Activated CD4-positive, alpha-beta T cell treated with anti-CD3 and anti-CD28 coated beads for 36 hours (primary cell): Measurements from ENCODE around the gene TRAK2. TPM values are rescaled to one million over a fixed set of nuclear protein-coding genes. Genes with fewer than 3 reads are reported as not detected.
"Not testable (repeated sequence)": the region's sequence is repeated elsewhere in the genome, so short reads cannot be mapped to it uniquely, and the experiment has no call there.

ENCODE experiments used
- ATAC-seq: fragments of 200-7000 bp; cut with Tn5 transposase; one replicate; pipeline ENCODE4 v1.10.0; 2021; ENCODE audit warnings: mild to moderate bottlenecking, moderate library complexity
- CTCF ChIA-PET: fragments of 350-600 bp; sonication (Branson Sonifier 250); formaldehyde crosslinking; loops from one replicate; lab custom pipeline; 2021; ENCODE audit warnings: antibody characterized with exemption; lab: Charles Lee
- POLR2A ChIA-PET: fragments of 350-600 bp; sonication (Branson Sonifier 250); formaldehyde crosslinking; loops from one replicate; lab custom pipeline; 2021; ENCODE audit warnings: antibody characterized with exemption, inconsistent platforms; lab: Charles Lee
- DNase-seq: peaks from one replicate; pipeline ENCODE4 v3.0.0-alpha.2; 2020
- H3K27ac Mint-ChIP-seq: one replicate; pipeline ENCODE4 v1.8.0; 2021; ENCODE audit warnings: mixed read lengths
- H3K27me3 Mint-ChIP-seq: one replicate; pipeline ENCODE4 v1.8.0; 2021; ENCODE audit warnings: mixed read lengths
- H3K36me3 Mint-ChIP-seq: one replicate; pipeline ENCODE4 v1.8.0; 2021; ENCODE audit warnings: low read depth, mixed read lengths
- H3K4me1 Mint-ChIP-seq: one replicate; pipeline ENCODE4 v1.8.0; 2021; ENCODE audit warnings: mixed read lengths
- H3K4me3 Mint-ChIP-seq: one replicate; pipeline ENCODE4 v1.8.0; 2021; ENCODE audit warnings: mild to moderate bottlenecking, moderate library complexity, mixed read lengths
- H3K9me3 Mint-ChIP-seq: one replicate; pipeline ENCODE4 v1.8.0; 2021; ENCODE audit warnings: low read depth, mixed read lengths
- intact Hi-C, 2 experiments: fragments of 100-400 bp; cut with DNase I in 1 of 2; cut with micrococcal nuclease in 1 of 2; formaldehyde crosslinking; loops; one replicate each; pipeline versions ENCODE4 v1.14.2 to v1.15.1; 2022 to 2024; cut with DNase I, micrococcal nuclease
- total RNA-seq, 2 experiments: library from RNA; stranded (reverse); gene quantifications; one replicate each; pipeline ENCODE4 v1.2.3, GENCODE V29; 2021

Gene TRAK2
- total RNA-seq, 2 experiments from 2014 or later, result 22.5 to 25.6 TPM

DNA sequence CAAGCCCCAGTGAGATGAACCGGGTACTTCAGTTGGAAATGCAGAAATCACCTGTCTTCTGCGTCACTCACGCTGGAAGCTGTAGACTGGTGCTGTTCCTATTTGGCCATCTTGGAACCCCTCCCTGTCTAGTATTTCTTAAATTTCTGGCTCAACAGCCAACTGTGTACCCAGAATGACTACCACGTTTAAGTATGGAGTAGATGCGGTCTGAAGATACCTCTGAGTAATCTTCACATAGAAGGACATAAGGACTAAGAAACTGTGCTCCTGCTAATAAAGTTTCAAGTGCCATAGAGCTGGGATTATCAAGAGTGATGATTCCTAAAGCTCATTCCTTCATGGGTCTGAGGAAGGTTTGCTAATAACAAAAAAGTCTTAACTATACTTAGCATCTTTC is 20.4 kb downstream of the TRAK2 start:
- ChIA-PET CTCF (interaction anchor here (0.7 to 2.3 kb wide), 3 partner anchors 10 to 199 kb away, joined by 3 to 6 read pairs (median 3); partner anchors contain the start of genes STRADB and TRAK2), POLR2A (no interaction called here)
- intact Hi-C loops, result loop anchor here in 1 of 2 experiments (5.0 kb wide), 1 partner anchor 174 kb away; no protein-coding TSS in a partner anchor
- H3K4me3 Mint-ChIP-seq, result no peak overlapping the region
- peaks cover 4% of the 10 kb centered on the region for H3K9me3 Mint-ChIP-seq
- no peak for DNase-seq
- H3K27ac Mint-ChIP-seq, result peak overlapping the region; percentile 78
- peaks cover 44% of the 10 kb centered on the region for H3K4me1 Mint-ChIP-seq
- H3K36me3 Mint-ChIP-seq, result peaks cover 26% of the 10 kb centered on the region
- no peak for ATAC-seq
- no peaks in the 10 kb centered on the region for H3K27me3 Mint-ChIP-seq

DNA sequence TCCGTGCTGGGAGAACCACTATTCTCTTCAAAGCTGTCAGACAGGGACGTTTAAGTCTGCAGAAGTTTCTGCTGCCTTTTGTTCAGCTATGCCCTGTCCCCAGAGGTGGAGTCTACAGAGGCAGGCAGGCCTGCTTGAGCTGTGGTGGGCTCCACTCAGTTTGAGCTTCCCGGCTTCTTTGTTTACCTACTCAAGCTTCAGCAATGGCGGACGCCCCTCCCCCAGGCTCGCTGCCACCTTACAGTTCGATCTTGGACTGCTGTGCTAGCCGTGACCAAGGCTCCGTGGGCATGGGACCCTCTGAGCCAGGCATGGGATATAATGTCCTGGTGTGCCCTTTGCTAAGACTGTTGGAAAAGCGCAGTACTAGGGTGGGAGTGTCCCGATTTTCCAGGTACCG is 20.9 kb downstream of the TRAK2 start:
- Mint-ChIP-seq H3K36me3 (peaks cover 26% of the 10 kb centered on the region), H3K4me1 (peaks cover 44% of the 10 kb centered on the region)
- H3K27ac Mint-ChIP-seq, H3K27me3 Mint-ChIP-seq, H3K9me3 Mint-ChIP-seq, ATAC-seq, H3K4me3 Mint-ChIP-seq, DNase-seq, POLR2A ChIA-PET: not testable (repeated sequence)
- CTCF ChIA-PET, result interaction anchor here (0.8 kb wide), 1 partner anchor 11 kb away, joined by 3 read pairs; no protein-coding TSS in a partner anchor
- intact Hi-C loops, result loop anchor here in 1 of 2 experiments (5.0 kb wide), 1 partner anchor 173 kb away; no protein-coding TSS in a partner anchor

- H3K4me3 Mint-ChIP-seq, result not testable (repeated sequence)
These were observed 21.4 kb downstream of the TRAK2 start for GRCh38 chr2:201429835-201430234.

DNA sequence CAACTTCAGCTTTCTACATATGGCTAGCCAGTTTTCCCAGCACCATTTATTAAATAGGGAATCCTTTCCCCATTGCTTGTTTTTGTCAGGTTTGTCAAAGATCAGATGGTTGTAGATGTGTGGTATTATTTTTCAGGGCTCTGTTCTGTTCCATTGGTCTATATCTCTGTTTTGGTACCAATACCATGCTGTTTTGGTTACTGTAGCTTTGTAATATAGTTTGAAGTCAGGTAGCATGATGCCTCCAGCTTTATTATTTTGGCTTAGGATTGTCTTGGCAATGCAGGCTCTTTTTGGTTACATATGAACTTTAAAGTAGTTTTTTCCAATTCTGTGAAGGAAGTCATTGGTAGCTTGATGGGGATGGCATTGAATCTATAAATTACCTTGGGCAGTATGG is 22.9 kb downstream of the TRAK2 start:
- DNase-seq, H3K27ac Mint-ChIP-seq, ATAC-seq, CTCF ChIA-PET, H3K27me3 Mint-ChIP-seq, POLR2A ChIA-PET, intact Hi-C loops, H3K4me3 Mint-ChIP-seq, H3K9me3 Mint-ChIP-seq: not testable (repeated sequence)
- Mint-ChIP-seq H3K4me1 (peaks cover 38% of the 10 kb centered on the region), H3K36me3 (peaks cover 26% of the 10 kb centered on the region)

More at GRCh38 chr2:201429835-201430234, 21.4 kb downstream of the TRAK2 start:
- DNase-seq, ATAC-seq, POLR2A ChIA-PET, H3K27me3 Mint-ChIP-seq, H3K9me3 Mint-ChIP-seq: not testable (repeated sequence)
- intact Hi-C loops, result loop anchor here in 1 of 2 experiments (5.0 kb wide), 1 partner anchor 173 kb away; no protein-coding TSS in a partner anchor
- Mint-ChIP-seq H3K36me3 (peaks cover 26% of the 10 kb centered on the region), H3K4me1 (peaks cover 46% of the 10 kb centered on the region), H3K27ac (peak overlapping the region; percentile 16)
- CTCF ChIA-PET, result interaction anchor here (0.8 kb wide), 1 partner anchor 196 kb away, joined by 5 read pairs; no protein-coding TSS in a partner anchor

DNA sequence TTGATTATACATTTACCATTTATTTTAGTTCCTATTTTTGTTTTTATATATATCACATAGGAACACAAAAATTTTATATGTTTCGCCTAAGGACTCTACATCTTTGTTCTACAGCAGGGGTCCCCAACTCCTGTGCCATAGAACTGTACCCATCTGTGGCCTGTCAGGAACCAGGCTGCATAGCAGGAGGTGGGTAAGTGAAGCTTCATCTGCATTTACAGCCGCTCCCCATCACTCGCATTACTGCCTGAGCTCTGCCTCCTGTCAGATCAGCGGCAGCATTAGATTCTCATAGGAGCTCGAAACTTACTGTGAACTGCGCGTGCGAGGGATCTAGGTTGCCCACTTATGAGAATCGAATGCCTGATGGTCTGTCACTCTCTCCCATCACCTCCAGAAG is 25.3 kb downstream of the TRAK2 start:
- Mint-ChIP-seq H3K27me3 (no peaks in the 10 kb centered on the region), H3K4me1 (peaks cover 33% of the 10 kb centered on the region), H3K27ac (no peak overlapping the region), H3K36me3 (peaks cover 19% of the 10 kb centered on the region), H3K9me3 (peaks cover 4% of the 10 kb centered on the region), H3K4me3 (no peak overlapping the region)
- intact Hi-C loops, result no loop called here
- DNase-seq, result no peak
- ChIA-PET CTCF (interaction anchor here (0.6 to 1.8 kb wide), 2 partner anchors 15 to 140 kb away, joined by 3 to 4 read pairs; no protein-coding TSS in a partner anchor), POLR2A (interaction anchor here (0.7 kb wide), 1 partner anchor 115 kb away, joined by 3 read pairs; no protein-coding TSS in a partner anchor)
- ATAC-seq, result no peak

DNA sequence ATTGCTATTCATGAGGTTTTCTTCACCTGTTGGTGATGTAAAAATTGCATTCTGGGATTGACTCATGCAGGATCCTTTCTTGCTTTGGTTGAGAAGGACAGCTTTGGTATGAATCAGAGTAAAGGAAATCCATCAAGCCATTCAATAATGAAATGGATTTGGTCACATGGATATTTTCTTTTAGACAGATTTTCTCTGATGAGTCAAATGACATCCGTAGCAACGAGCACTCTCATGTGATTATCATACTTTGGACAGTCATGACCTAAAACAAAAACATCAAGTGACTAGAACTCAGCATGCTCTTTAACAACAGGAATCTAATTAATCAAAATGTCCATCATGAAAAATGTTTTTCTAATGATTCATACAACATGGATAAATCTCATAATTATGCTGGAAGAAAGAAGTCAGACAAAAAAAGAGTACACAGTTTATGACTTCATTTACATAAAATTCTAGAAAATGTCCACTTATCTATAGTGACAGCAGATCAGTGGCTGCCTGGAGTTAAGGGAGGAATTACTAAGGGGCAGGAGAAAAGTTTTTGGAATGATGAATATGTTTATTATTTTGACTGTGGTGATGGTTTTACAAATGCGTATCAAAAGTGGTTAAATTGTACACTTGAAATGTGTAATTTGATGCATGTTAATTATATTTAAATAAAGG is 30.7 kb downstream of the TRAK2 start:
- Mint-ChIP-seq H3K27ac (peak overlapping the region; percentile 44), H3K36me3 (peaks cover 17% of the 10 kb centered on the region), H3K9me3 (peaks cover 3% of the 10 kb centered on the region), H3K27me3 (no peaks in the 10 kb centered on the region), H3K4me1 (peaks cover 55% of the 10 kb centered on the region), H3K4me3 (no peak overlapping the region)
- ChIA-PET CTCF (no interaction called here), POLR2A (interaction anchor here (1.1 kb wide), 1 partner anchor 26 kb away, joined by 3 read pairs; no protein-coding TSS in a partner anchor)
- intact Hi-C loops, result no loop called here
- ATAC-seq, result peak; percentile 76
- DNase-seq, result no peak

DNA sequence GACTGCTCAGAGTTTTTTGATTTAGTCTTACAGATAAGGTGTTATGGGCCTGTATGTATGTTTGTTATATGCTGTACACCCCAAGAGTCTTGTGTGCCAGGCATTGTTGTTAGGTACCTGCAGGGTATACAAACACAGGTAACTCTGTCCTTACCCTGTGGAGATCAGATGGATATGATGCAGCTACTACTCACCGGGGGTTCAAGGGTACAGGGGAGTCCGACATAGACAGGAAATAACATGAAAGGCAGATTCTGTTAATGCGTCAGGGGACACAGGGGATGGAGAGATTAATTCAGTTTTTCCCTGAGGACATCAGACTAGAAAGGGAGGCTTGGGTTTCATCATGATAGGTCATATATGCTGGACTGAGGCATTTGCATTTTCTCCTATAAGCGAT is 31.3 kb downstream of the TRAK2 start:
- no peak overlapping the region for H3K4me3 Mint-ChIP-seq
- peaks cover 3% of the 10 kb centered on the region for H3K9me3 Mint-ChIP-seq
- ChIA-PET POLR2A (interaction anchor here (1.1 kb wide), 1 partner anchor 27 kb away, joined by 3 read pairs; no protein-coding TSS in a partner anchor), CTCF (no interaction called here)
- ATAC-seq (peak; percentile 33), DNase-seq (no peak)
- H3K4me1 Mint-ChIP-seq, result peaks cover 55% of the 10 kb centered on the region
- H3K27ac Mint-ChIP-seq, result peak overlapping the region; percentile 69
- H3K36me3 Mint-ChIP-seq, result peaks cover 17% of the 10 kb centered on the region
- intact Hi-C loops, result loop anchor here in 1 of 2 experiments (5.0 kb wide), 1 partner anchor 168 kb away; no protein-coding TSS in a partner anchor
- H3K27me3 Mint-ChIP-seq, result no peaks in the 10 kb centered on the region

DNA sequence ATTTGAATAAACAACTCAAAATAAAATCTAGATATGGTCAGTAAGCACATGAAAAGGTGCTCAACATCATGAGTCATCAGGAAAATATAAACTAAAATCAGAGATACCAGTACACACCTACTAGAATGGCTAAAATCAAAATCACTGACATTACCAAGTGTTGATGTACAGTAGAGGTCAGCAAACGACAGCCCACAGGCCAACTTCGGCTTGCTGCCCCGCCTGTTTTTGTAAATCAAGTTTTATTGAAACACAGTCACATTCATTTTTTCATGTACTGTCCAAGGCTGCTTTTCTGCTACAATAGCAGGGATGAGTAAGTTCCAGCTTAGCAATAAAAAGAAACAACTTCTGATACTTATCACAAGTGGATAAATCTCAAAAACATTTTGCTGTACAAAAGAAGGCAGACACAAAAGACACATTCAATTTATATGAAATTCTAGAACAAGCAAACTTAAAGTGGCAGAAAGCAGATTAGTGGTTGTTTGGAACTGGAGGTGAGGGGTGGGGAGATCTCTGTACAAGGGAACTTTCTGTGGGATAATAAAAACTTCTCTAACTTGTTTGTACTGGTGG is 32.1 kb downstream of the TRAK2 start:
- no peaks in the 10 kb centered on the region for H3K27me3 Mint-ChIP-seq
- H3K4me1 Mint-ChIP-seq, result peaks cover 50% of the 10 kb centered on the region
- DNase-seq (no peak), ATAC-seq (no peak)
- peaks cover 3% of the 10 kb centered on the region for H3K9me3 Mint-ChIP-seq
- intact Hi-C loops, result loop anchor here in 1 of 2 experiments (5.0 kb wide), 1 partner anchor 167 kb away; no protein-coding TSS in a partner anchor
- peak overlapping the region; percentile 76 for H3K27ac Mint-ChIP-seq
- POLR2A ChIA-PET, result no interaction called here
- H3K4me3 Mint-ChIP-seq, result no peak overlapping the region
- H3K36me3 Mint-ChIP-seq, result peaks cover 17% of the 10 kb centered on the region
- CTCF ChIA-PET, result no interaction called here

DNA sequence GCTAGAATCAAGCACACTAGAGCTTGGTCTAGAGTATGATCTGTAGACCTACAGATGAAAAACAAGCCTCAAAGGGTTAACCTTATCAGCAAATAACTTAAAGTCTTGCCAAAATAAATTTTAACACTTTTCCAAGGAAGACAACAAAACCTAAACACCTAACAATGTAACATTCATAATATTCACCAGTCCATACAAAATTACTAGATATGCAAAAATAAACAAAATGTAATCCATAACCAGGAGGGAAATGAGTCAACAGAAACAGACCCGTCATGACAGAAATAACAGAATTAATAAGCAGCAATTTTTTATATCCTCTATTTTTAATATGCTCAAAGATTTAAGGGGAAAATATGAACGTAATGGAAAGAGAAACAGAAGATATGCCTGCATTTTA is 36.1 kb downstream of the TRAK2 start:
- ATAC-seq, result no peak
- Mint-ChIP-seq H3K4me1 (peaks cover 26% of the 10 kb centered on the region), H3K27me3 (no peaks in the 10 kb centered on the region), H3K36me3 (peaks cover 17% of the 10 kb centered on the region), H3K4me3 (no peak overlapping the region), H3K27ac (no peak overlapping the region), H3K9me3 (peaks cover 3% of the 10 kb centered on the region)
- POLR2A ChIA-PET, result no interaction called here
- DNase-seq, result no peak
- intact Hi-C loops, result loop anchor here (2.0 to 5.0 kb wide), 3 partner anchors 18 to 163 kb away; partner anchors contain the start of genes STRADB (in 2 of the 2) and TRAK2 (in 2 of the 2)
- CTCF ChIA-PET, result interaction anchor here (1.0 kb wide), 1 partner anchor 13 kb away, joined by 3 read pairs; no protein-coding TSS in a partner anchor

DNA sequence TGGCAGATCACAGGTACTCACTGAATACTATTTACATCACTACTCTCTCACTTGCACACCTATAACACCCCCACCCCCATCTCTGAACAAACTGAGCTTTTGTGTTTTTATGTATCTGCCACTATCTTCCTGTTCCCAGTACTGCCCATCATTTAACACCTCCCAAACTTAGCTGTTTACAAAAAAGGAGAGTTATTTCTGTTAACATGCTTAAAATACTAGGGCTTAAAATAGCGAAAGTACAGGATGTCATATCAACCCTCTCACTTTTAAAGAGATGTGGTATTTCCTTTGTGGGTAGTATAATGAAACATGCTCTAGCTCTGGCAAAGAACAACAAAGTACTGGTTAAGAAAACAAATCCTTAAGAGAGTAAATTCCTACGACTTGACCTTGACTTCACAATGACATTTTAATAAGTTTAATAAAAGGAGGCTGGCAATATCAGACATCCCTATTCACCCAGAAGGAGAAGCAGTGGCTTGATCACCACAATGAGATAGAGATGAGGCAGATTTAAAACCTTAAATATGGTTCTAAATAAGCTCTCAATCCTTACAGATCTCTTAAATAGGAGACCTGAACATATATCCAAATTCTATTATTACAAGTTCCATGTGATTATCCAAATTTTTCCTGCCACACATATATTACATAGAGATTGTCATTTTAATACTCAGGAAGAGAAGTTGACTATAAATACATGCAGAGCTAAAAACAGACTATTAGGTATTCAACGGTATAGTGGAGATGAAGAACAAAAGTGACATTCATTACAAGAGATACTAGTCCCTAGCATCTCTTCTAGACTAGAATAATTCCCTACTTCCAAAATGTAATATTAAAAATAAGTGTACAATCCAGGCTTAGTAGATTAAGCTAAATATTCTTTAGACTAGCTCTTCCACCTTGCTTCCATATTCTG is 36.9 kb downstream of the TRAK2 start:
- H3K4me1 Mint-ChIP-seq, result peaks cover 20% of the 10 kb centered on the region
- no peak overlapping the region for H3K4me3 Mint-ChIP-seq
- H3K36me3 Mint-ChIP-seq, result peaks cover 12% of the 10 kb centered on the region
- intact Hi-C loops, result loop anchor here (2.0 to 5.0 kb wide), 3 partner anchors 18 to 162 kb away; partner anchors contain the start of genes STRADB (in 2 of the 2) and TRAK2 (in 2 of the 2)
- ATAC-seq (peak; percentile 82), DNase-seq (no peak)
- H3K9me3 Mint-ChIP-seq, result peaks cover 3% of the 10 kb centered on the region
- CTCF ChIA-PET, result interaction anchor here (1.0 to 1.6 kb wide), 3 partner anchors 12 to 182 kb away, joined by 3 to 10 read pairs (median 5); no protein-coding TSS in a partner anchor
- H3K27me3 Mint-ChIP-seq, result no peaks in the 10 kb centered on the region
- H3K27ac Mint-ChIP-seq, result no peak overlapping the region
- POLR2A ChIA-PET, result interaction anchor here (0.5 kb wide), 1 partner anchor 545 kb away, joined by 8 read pairs; no protein-coding TSS in a partner anchor
